WTC11 (cell line): Measurements from ENCODE around the gene WNT5A. TPM values are rescaled to one million over a fixed set of nuclear protein-coding genes. Genes with fewer than 3 reads are reported as not detected.

Experiments used
- ATAC-seq: fragments of 200-7000 bp; cut with Tn5 transposase; 2 replicates; pipeline ENCODE4 v1.10.0; 2021; ENCODE audit warnings: mild to moderate bottlenecking, moderate library complexity
- CTCF ChIA-PET: fragments of 300-600 bp; sonication (Branson Sonifier 250); formaldehyde crosslinking; loops from one replicate; lab custom pipeline; 2021; ENCODE audit warnings: antibody characterized with exemption; lab: Charles Lee
- POLR2A ChIA-PET: fragments of 350-600 bp; sonication (Branson Sonifier 250); formaldehyde crosslinking; loops from one replicate; lab custom pipeline; 2021; ENCODE audit warnings: antibody characterized with exemption; lab: Charles Lee
- DNase-seq: peaks from one replicate; pipeline ENCODE4 v3.0.0; 2021; ENCODE audit warnings: low spot score
- H3K27ac Mint-ChIP-seq: 2 replicates; pipeline ENCODE4 v1.8.0; 2021; ENCODE audit warnings: mixed read lengths
- H3K27me3 Mint-ChIP-seq: 2 replicates; pipeline ENCODE4 v1.8.0; 2021; ENCODE audit warnings: low read depth, mild to moderate bottlenecking, moderate library complexity, mixed read lengths
- H3K36me3 Mint-ChIP-seq: 2 replicates; pipeline ENCODE4 v1.8.0; 2021; ENCODE audit warnings: mixed read lengths
- H3K4me1 Mint-ChIP-seq: 2 replicates; pipeline ENCODE4 v1.8.0; 2022; ENCODE audit warnings: mixed read lengths
- H3K4me3 Mint-ChIP-seq: 2 replicates; pipeline ENCODE4 v1.8.0; 2021; ENCODE audit warnings: mild to moderate bottlenecking, moderate library complexity, mixed read lengths
- H3K9me3 Mint-ChIP-seq: 2 replicates; pipeline ENCODE4 v1.8.0; 2021; ENCODE audit warnings: mixed read lengths
- CBFB ChIP-seq: sonication (generic); formaldehyde crosslinking; IDR thresholded peaks from 2 replicates; pipeline ENCODE4 v1.8.1; 2022; ENCODE audit warnings: mild to moderate bottlenecking, low read depth, missing genetic modification reagents
- FOXJ3 ChIP-seq: sonication (generic); formaldehyde crosslinking; IDR thresholded peaks from 2 replicates; pipeline ENCODE4 v1.9.0; 2021; ENCODE audit warnings: missing genetic modification reagents, mild to moderate bottlenecking, borderline replicate concordance
- GABPB1 ChIP-seq: sonication (generic); formaldehyde crosslinking; IDR thresholded peaks from 2 replicates; pipeline ENCODE4 v1.8.1; 2023; ENCODE audit warnings: mild to moderate bottlenecking, missing genetic modification reagents
- HMGXB4 ChIP-seq: sonication (generic); formaldehyde crosslinking; IDR thresholded peaks from 2 replicates; pipeline ENCODE4 v1.8.1; 2023; ENCODE audit warnings: mild to moderate bottlenecking, moderate library complexity, missing genetic modification reagents
- JAZF1 ChIP-seq: fragments of 250-450 bp; sonication (Bioruptor Pico); IDR thresholded peaks from 2 replicates; pipeline ENCODE4 v1.9.0; 2021; ENCODE audit warnings: moderate library complexity, mild to moderate bottlenecking, inconsistent platforms
- JUN ChIP-seq: sonication (generic); formaldehyde crosslinking; IDR thresholded peaks from 2 replicates; pipeline ENCODE4 v1.8.0; 2023; ENCODE audit warnings: mild to moderate bottlenecking, missing genetic modification reagents
- MAX ChIP-seq: sonication (generic); formaldehyde crosslinking; IDR thresholded peaks from 2 replicates; pipeline ENCODE4 v1.8.0; 2022; ENCODE audit warnings: mild to moderate bottlenecking, missing genetic modification reagents
- MLX ChIP-seq: sonication (generic); formaldehyde crosslinking; IDR thresholded peaks from 2 replicates; pipeline ENCODE4 v1.8.1; 2023; ENCODE audit warnings: mild to moderate bottlenecking, missing genetic modification reagents, moderate library complexity
- MXD4 ChIP-seq: fragments of 250-450 bp; sonication (Bioruptor Pico); IDR thresholded peaks from 2 replicates; pipeline ENCODE4 v1.8.0; 2021; ENCODE audit warnings: mild to moderate bottlenecking, moderate library complexity, borderline replicate concordance
- NFE2L1 ChIP-seq: sonication (generic); formaldehyde crosslinking; IDR thresholded peaks from 2 replicates; pipeline ENCODE4 v1.8.1; 2023; ENCODE audit warnings: missing genetic modification reagents
- NR1H2 ChIP-seq: sonication (generic); formaldehyde crosslinking; IDR thresholded peaks from 2 replicates; pipeline ENCODE4 v1.9.0; 2021; ENCODE audit warnings: mild to moderate bottlenecking, moderate library complexity, missing genetic modification reagents
- PRDM15 ChIP-seq: sonication (generic); formaldehyde crosslinking; IDR thresholded peaks from 2 replicates; pipeline ENCODE4 v1.8.0; 2022; ENCODE audit warnings: missing genetic modification reagents
- SOX15 ChIP-seq: fragments of 250-450 bp; sonication (Bioruptor Pico); IDR thresholded peaks from 2 replicates; pipeline ENCODE4 v1.9.0; 2021; ENCODE audit warnings: mild to moderate bottlenecking
- TEAD1 ChIP-seq: sonication (generic); formaldehyde crosslinking; IDR thresholded peaks from 2 replicates; pipeline ENCODE4 v1.8.0; 2022; ENCODE audit warnings: mild to moderate bottlenecking, missing genetic modification reagents
- USF2 ChIP-seq: sonication (generic); formaldehyde crosslinking; IDR thresholded peaks from 2 replicates; pipeline ENCODE4 v1.8.1; 2023; ENCODE audit warnings: mild to moderate bottlenecking, missing genetic modification reagents, moderate library complexity
- ZNF232 ChIP-seq: sonication (generic); formaldehyde crosslinking; IDR thresholded peaks from 2 replicates; pipeline ENCODE4 v1.8.0; 2022; ENCODE audit warnings: mild to moderate bottlenecking, missing genetic modification reagents
- ZNF281 ChIP-seq: sonication (generic); formaldehyde crosslinking; IDR thresholded peaks from 2 replicates; pipeline ENCODE4 v1.8.0; 2023; ENCODE audit warnings: mild to moderate bottlenecking, missing genetic modification reagents
- ZNF396 ChIP-seq: fragments of 250-450 bp; sonication (Bioruptor Pico); IDR thresholded peaks from 2 replicates; pipeline ENCODE4 v1.8.0; 2021; ENCODE audit warnings: mild to moderate bottlenecking, moderate library complexity, borderline replicate concordance
- ZNF425 ChIP-seq: fragments of 250-450 bp; sonication (Bioruptor Pico); conservative IDR thresholded peaks from 2 replicates; pipeline ENCODE4 v1.9.0; 2021; ENCODE audit warnings: mild to moderate bottlenecking
- ZNF512 ChIP-seq: sonication (generic); formaldehyde crosslinking; IDR thresholded peaks from 2 replicates; pipeline ENCODE4 v1.8.1; 2022; ENCODE audit warnings: missing genetic modification reagents, borderline replicate concordance
- total RNA-seq: library from RNA; stranded (reverse); gene quantifications from 3 replicates; pipeline ENCODE4 v1.2.3, GENCODE V29; 2021

The WNT5A gene
- total RNA-seq, 1 experiment from 2014 or later, result 10.6 TPM

GRCh38 chr3:55458181-55458790 lies 28.8 kb downstream of the WNT5A start (continued):
- no peak for TF ChIP-seq MAX (CRISPR knock-in tag)

- ATAC-seq (no peak), DNase-seq (no peak)
- Mint-ChIP-seq H3K9me3 (no peaks in the 10 kb centered on the region), H3K27me3 (no peaks in the 10 kb centered on the region; the same call in 1 of the 2 replicates), H3K4me3 (no peak overlapping the region), H3K36me3 (no peaks in the 10 kb centered on the region), H3K4me1 (no peaks in the 10 kb centered on the region), H3K27ac (no peak overlapping the region)
- TF ChIP-seq ZNF232 (CRISPR knock-in tag), result no peak
- no peak for TF ChIP-seq TEAD1 (CRISPR knock-in tag)
- no peak for TF ChIP-seq SOX15
- no peak for TF ChIP-seq GABPB1
- no peak for TF ChIP-seq ZNF425 (CRISPR knock-in tag)
- TF ChIP-seq MLX (CRISPR knock-in tag), result no peak
- no peak for TF ChIP-seq FOXJ3 (CRISPR knock-in tag)
- TF ChIP-seq ZNF512, result no peak
- no peak for TF ChIP-seq CBFB (CRISPR knock-in tag)
- TF ChIP-seq JUN (CRISPR knock-in tag), result no peak
- no peak for TF ChIP-seq ZNF281 (CRISPR knock-in tag)
- TF ChIP-seq NR1H2, result no peak
- no peak for TF ChIP-seq HMGXB4
- no peak for TF ChIP-seq PRDM15 (CRISPR knock-in tag)
- TF ChIP-seq NFE2L1, result no peak
- TF ChIP-seq JAZF1, result no peak
- TF ChIP-seq MXD4 (CRISPR knock-in tag), result no peak
- no peak for TF ChIP-seq ZNF396 (CRISPR knock-in tag)
- no peak for TF ChIP-seq USF2
- CTCF ChIA-PET, result no interaction called here
- POLR2A ChIA-PET, result no interaction called here
Observed at GRCh38 chr3:55455915-55456314, 31.2 kb downstream of the WNT5A start.
